Measurements from ENCODE around the gene DMXL2. TPM values are rescaled to one million over a fixed set of nuclear protein-coding genes. Genes with fewer than 3 reads are reported as not detected.
"Not testable (repeated sequence)": the region's sequence is repeated elsewhere in the genome, so short reads cannot be mapped to it uniquely, and the experiment has no call there.

The DMXL2 gene
- total RNA-seq, 1 donor from 2014 or later = 55.2 TPM

DNA sequence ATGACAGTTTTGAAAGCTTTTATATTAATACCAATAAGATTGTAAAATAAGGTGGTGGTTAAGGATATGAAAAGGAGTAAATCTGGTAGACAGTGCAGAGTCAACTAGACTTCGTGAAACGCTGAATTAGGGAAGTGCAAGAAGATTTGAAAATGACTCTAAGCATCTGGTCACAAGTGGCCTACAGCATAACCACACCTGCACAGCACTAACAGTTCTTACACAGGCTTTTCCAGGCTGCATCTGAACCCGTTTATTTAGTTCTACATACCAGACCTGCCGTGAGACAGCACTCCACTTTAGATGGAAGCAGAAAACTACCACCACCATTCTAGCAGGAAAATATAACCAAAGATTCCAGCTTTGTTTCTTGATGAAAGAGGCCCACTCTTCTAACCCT, 1.9 kb downstream of the DMXL2 start:
- TF ChIP-seq, protein P1, sequence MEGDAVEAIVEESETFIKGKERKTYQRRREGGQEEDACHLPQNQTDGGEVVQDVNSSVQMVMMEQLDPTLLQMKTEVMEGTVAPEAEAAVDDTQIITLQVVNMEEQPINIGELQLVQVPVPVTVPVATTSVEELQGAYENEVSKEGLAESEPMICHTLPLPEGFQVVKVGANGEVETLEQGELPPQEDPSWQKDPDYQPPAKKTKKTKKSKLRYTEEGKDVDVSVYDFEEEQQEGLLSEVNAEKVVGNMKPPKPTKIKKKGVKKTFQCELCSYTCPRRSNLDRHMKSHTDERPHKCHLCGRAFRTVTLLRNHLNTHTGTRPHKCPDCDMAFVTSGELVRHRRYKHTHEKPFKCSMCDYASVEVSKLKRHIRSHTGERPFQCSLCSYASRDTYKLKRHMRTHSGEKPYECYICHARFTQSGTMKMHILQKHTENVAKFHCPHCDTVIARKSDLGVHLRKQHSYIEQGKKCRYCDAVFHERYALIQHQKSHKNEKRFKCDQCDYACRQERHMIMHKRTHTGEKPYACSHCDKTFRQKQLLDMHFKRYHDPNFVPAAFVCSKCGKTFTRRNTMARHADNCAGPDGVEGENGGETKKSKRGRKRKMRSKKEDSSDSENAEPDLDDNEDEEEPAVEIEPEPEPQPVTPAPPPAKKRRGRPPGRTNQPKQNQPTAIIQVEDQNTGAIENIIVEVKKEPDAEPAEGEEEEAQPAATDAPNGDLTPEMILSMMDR (IDR thresholded peaks at IDR 0.05) = no peak
- Histone ChIP-seq H3K9me3 (no peaks in the 10 kb centered on the region), H3K4me3 (peak overlapping the region; percentile 85), H3K4me1 (peaks cover 26% of the 10 kb centered on the region), H3K36me3 (no peaks in the 10 kb centered on the region), H3K27me3 (no peaks in the 10 kb centered on the region), H3K27ac (peak overlapping the region; percentile 56)
- ATAC-seq (no peak), DNase-seq (no peak)
- intact Hi-C loops (cut with DNase I) = no loop called here

DNA sequence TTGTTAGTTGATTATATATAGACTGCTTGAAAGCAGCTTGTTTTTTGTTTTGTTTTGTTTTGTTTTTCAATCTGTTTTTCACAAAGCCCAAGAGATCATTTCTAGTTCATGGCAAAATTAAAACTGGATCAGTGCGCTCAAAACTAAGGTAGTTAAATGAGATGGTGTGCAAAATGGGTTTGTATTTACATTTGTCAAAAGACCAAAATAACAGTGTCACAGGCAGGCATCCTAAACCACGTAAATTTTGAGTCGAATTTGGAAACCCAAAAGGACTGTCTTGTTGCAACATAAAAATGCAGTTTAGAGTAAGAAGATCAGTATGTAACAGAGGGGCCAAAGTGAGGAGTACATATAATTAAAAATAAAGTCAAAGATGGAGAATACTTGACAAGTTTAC, 2.4 kb downstream of the DMXL2 start:
- Histone ChIP-seq H3K27ac (no peak overlapping the region), H3K4me1 (peaks cover 26% of the 10 kb centered on the region), H3K9me3 (no peaks in the 10 kb centered on the region), H3K27me3 (no peaks in the 10 kb centered on the region), H3K4me3 (peak overlapping the region; percentile 85), H3K36me3 (no peaks in the 10 kb centered on the region)
- intact Hi-C loops (cut with DNase I) = no loop called here
- ATAC-seq (no peak), DNase-seq (no peak)
- TF ChIP-seq, protein P1 (IDR thresholded peaks at IDR 0.05) = no peak

DNA sequence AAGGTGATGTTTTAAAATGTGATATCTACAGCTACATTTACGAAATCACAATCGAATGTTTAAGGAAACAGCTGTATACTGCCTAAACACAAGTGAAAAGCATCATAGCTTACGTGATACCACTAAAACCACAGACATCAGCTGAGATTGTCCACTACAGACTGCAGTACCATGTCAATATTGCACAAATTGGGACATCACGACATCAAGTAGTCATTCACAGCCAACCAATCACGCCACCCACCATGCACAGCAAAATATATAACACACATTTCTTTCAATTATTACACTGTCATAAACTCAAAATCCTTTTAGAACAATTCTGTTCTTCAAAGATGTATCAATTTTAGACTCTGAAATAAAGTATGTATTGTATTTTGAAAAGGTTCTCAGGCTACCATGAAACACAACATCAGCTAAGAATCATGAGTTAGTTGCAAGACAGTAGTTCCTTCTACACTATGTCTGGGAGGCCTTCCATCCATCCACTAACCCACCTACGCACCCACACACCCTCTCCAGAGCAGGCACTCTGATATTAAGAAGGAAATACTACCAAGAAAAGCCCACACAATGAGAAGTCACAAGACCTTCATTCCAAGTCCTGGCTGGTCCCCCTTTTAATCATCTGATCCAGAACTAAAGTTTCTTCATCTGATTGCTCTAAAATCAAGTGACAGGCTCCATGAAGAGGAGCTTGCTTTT, 3.1 kb downstream of the DMXL2 start:
- peak; percentile 41 for ATAC-seq
- no peak overlapping the region for H3K4me3 ChIP-seq
- DNase-seq = peak; percentile 67
- intact Hi-C loops (cut with DNase I) = no loop called here
- TF ChIP-seq, protein P1 (IDR thresholded peaks at IDR 0.05) = no peak
- no peak overlapping the region for H3K27ac ChIP-seq
- peaks cover 26% of the 10 kb centered on the region for H3K4me1 ChIP-seq
- no peaks in the 10 kb centered on the region for H3K27me3 ChIP-seq
- H3K36me3 ChIP-seq = no peaks in the 10 kb centered on the region
- no peaks in the 10 kb centered on the region for H3K9me3 ChIP-seq

DNA sequence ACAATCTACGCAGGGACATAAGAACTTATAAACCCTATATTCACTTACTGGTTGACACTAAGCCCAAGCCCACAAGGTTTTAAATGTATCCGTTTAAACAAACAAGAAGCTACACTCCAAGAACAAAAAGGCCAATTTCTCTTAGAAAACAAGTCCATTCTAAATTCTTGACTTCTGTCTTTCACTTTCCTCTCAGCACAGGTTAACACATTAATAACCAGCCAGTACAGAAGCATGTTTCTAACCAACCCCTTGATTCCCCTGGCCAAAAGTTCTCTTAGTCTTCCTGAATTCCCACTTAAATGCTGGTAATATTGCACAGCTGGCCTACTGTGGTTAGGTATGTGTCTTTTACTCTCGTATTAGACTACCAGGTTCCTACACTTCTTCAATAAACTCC, 4.7 kb downstream of the DMXL2 start:
- H3K4me3 ChIP-seq = no peak overlapping the region
- no peaks in the 10 kb centered on the region for H3K27me3 ChIP-seq
- ATAC-seq (no peak), DNase-seq (no peak)
- TF ChIP-seq, protein P1 (IDR thresholded peaks at IDR 0.05) = no peak
- no peaks in the 10 kb centered on the region for H3K36me3 ChIP-seq
- H3K27ac ChIP-seq = no peak overlapping the region
- H3K9me3 ChIP-seq = no peaks in the 10 kb centered on the region
- intact Hi-C loops (cut with DNase I) = no loop called here
- peaks cover 17% of the 10 kb centered on the region for H3K4me1 ChIP-seq

DNA sequence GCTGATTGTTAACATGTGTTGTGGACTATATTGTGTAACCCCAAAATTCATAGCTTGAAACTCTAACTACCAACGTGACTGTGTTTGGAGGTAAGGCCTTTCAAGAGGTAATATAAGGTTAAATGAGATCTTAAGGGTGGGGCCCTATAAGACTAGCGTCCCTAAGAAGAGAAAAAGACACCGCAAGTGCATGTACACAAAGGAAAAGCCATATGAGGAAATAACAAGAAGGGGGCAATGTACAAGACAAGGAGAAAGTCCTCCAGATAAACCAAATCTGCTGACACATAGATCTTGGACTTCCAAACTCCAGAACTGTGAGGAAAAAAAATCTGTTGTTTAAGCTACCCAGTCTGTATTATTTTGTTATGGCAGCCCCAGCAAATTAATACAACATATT, 8.6 kb downstream of the DMXL2 start:
- H3K4me1 ChIP-seq = peaks cover 13% of the 10 kb centered on the region
- H3K4me3 ChIP-seq = no peak overlapping the region
- no peak overlapping the region for H3K27ac ChIP-seq
- TF ChIP-seq, protein P1 (IDR thresholded peaks at IDR 0.05) = no peak
- no peaks in the 10 kb centered on the region for H3K9me3 ChIP-seq
- ATAC-seq = no peak
- intact Hi-C loops (cut with DNase I) = no loop called here
- H3K27me3 ChIP-seq = no peaks in the 10 kb centered on the region
- no peaks in the 10 kb centered on the region for H3K36me3 ChIP-seq
- no peak for DNase-seq

DNA sequence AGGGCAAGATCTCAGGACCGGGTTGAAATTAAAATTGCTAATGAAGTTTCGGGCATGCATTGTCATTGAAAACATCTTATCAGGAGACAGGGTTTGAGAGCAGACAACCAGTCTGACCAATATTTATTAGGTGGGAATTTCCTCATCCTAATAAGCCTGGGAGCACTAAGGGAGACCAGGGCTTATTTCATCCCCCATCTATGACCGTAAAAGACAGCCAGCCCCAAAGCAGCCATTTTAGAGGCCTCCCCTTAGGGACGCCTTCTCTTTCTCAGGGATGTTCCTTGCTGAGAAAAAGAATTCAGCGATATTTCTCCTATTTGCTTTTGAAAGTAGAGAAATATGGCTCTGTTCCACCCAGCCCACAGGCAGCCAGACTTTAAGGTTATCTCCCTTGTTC, 9.9 kb downstream of the DMXL2 start:
- H3K4me1 ChIP-seq; H3K9me3 ChIP-seq; ATAC-seq; H3K36me3 ChIP-seq; H3K27ac ChIP-seq; H3K4me3 ChIP-seq; intact Hi-C loops (cut with DNase I); DNase-seq; H3K27me3 ChIP-seq: not testable (repeated sequence)

DNA sequence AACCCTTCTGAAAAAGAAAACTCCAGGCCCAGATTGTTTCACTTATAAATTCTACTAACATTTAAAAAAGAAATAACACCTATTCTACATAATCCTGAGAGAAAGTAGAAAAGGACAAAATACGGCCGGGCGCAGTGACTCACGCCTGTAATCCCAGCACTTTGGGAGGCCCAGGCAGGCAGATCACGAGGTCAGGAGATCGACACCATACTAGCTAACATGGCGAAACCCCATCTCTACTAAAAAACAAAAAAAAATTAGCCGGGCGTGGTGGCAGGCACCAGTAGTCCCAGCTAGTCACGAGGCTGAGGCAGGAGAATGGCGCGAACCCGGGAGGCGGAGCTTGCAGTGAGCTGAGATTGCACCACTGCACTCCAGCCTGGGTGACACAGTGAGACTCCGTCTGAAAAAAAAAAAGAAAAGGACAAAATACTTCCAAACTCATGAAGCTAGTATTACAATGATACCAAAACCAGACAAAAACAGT, 19.1 kb downstream of the DMXL2 start:
- ATAC-seq, DNase-seq: not testable (repeated sequence)

More for the DNA sequence above, 19.1 kb downstream of the DMXL2 start:
- H3K4me3 ChIP-seq; H3K27me3 ChIP-seq; H3K27ac ChIP-seq; H3K9me3 ChIP-seq; H3K4me1 ChIP-seq; H3K36me3 ChIP-seq; intact Hi-C loops (cut with DNase I): not testable (repeated sequence)

Data from upper lobe of right lung (tissue), 1 donor.